ENCODE data around the gene ADGRD2. TPM values are rescaled to one million over a fixed set of nuclear protein-coding genes. Genes with fewer than 3 reads are reported as not detected.

Gene ADGRD2
- total RNA-seq, 4 donors from 2014 or later, result not detected

DNA sequence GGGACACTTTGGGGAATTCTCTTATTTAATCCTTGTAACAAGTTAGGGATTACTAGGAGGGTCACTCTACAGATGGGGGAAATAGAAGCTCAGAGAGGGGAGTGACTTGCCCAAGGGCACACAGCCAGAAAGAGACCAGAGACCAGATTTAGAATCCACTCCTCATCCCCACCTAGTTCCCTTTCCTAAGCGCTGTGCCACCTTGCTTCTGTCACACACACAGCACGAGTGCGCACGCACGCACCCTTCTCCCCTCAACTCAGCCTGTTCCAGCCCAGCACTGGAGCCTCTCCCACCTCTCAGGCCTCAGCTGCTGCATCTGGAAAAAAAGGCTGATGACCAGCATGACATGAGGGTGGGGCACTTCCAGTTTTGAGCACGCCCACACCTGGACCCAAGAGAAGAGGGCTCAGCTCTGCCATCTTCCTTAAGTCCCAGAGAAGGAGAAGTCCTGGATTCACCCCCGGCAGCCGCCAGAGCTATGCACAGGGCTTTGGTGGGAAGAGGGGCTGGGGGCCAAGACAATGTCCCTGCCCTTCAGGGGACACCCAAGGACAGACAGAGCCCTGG, 38.5 kb downstream of the ADGRD2 start:
- DNase-seq (ENCODE audit: low spot score), result no peak
- no peak for ATAC-seq (ENCODE audit: low FRiP score)
- TF ChIP-seq, protein P1, sequence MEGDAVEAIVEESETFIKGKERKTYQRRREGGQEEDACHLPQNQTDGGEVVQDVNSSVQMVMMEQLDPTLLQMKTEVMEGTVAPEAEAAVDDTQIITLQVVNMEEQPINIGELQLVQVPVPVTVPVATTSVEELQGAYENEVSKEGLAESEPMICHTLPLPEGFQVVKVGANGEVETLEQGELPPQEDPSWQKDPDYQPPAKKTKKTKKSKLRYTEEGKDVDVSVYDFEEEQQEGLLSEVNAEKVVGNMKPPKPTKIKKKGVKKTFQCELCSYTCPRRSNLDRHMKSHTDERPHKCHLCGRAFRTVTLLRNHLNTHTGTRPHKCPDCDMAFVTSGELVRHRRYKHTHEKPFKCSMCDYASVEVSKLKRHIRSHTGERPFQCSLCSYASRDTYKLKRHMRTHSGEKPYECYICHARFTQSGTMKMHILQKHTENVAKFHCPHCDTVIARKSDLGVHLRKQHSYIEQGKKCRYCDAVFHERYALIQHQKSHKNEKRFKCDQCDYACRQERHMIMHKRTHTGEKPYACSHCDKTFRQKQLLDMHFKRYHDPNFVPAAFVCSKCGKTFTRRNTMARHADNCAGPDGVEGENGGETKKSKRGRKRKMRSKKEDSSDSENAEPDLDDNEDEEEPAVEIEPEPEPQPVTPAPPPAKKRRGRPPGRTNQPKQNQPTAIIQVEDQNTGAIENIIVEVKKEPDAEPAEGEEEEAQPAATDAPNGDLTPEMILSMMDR (IDR thresholded peaks at IDR 0.05), result no peak

GRCh38 chr9:124489222-124489621, 39.0 kb downstream of the ADGRD2 start:
- TF ChIP-seq, protein P1 (IDR thresholded peaks at IDR 0.05), result no peak
- ATAC-seq (ENCODE audit: low FRiP score), result no peak
- DNase-seq (ENCODE audit: low spot score), result no peak

GRCh38 chr9:124490004-124490403, 39.8 kb downstream of the ADGRD2 start:
- no peak for DNase-seq (ENCODE audit: low spot score)
- no peak for ATAC-seq (ENCODE audit: low FRiP score)
- TF ChIP-seq, protein P1 (IDR thresholded peaks at IDR 0.05), result no peak

- ATAC-seq (ENCODE audit: low FRiP score) (no peak), DNase-seq (ENCODE audit: low spot score) (no peak)
- TF ChIP-seq, protein P1 (IDR thresholded peaks at IDR 0.05), result no peak
Measured at GRCh38 chr9:124491049-124491975, 41.1 kb downstream of the ADGRD2 start.

- TF ChIP-seq, protein P1 (IDR thresholded peaks at IDR 0.05), result no peak
- ATAC-seq (ENCODE audit: low FRiP score) (no peak), DNase-seq (ENCODE audit: low spot score) (no peak)
Measured at GRCh38 chr9:124492818-124493217, 42.6 kb downstream of the ADGRD2 start.

DNA sequence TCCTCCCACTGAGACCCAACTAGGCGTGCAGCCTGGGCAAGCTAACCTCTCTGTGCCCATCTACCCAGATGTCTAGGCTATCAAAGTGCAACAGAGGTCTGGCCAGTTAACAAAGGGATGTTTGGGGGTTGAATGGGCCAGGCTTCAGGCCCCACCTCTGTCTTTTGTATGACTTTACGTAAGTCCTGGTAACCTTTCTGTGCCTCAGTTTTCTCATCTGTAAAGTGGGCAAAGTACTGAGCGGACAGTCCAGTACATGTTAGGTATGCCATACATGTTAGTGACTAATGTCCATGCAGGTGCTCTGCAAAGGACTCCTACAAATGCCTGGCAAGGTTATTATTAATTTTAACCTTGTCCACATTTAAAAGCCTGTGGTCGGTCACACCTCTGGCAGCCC, 43.0 kb downstream of the ADGRD2 start:
- no peak for DNase-seq (ENCODE audit: low spot score)
- ATAC-seq (ENCODE audit: low FRiP score), result no peak
- TF ChIP-seq, protein P1 (IDR thresholded peaks at IDR 0.05), result no peak

Data from omental fat pad (tissue), 4 donors.